ENCODE data around the gene ZHX3.

- TF ChIP-seq CTCF (conservative IDR thresholded peaks at IDR 0.05 in 1 of 2, IDR thresholded peaks at IDR 0.05 in 1 of 2; ENCODE audit: low read depth in 1 of 2, low read length in 2 of 2) (no peak), EZH2 (IDR thresholded peaks at IDR 0.05; ENCODE audit: low read length, missing control alignments) (no peak)
Measured at GRCh38 chr20:41158082-41158625, 159.4 kb downstream of the ZHX3 start.
